HepG2 (cell line): ENCODE measurements around the gene TROAP. TPM values are rescaled to one million over a fixed set of nuclear protein-coding genes. Genes with fewer than 3 reads are reported as not detected.
"Not testable (repeated sequence)": the region's sequence is repeated elsewhere in the genome, so short reads cannot be mapped to it uniquely, and the experiment has no call there.

Experiments
- ATAC-seq: fragments of 200-7000 bp; cut with Tn5 transposase; 3 replicates; pipeline ENCODE4 v1.9.1; 2020; ENCODE audit warnings: mild to moderate bottlenecking, moderate library complexity
- BruUV-seq: library from RNA; stranded (reverse); fragments of 400-500 nt; replicated peaks from 2 replicates; lab custom pipeline; 2021; lab: Mats Ljungman, UMichigan
- CTCF ChIA-PET: fragments of 300-600 bp; formaldehyde crosslinking; extraction: SDS; loops from one replicate; lab custom pipeline; 2021; ENCODE audit warnings: low total read pairs, inconsistent platforms, low intra/inter-chr PET ratio; lab: Yijun Ruan, JAX
- POLR2A ChIA-PET: fragments of 350-600 bp; sonication (Branson Sonifier 250); formaldehyde crosslinking; loops from one replicate; lab custom pipeline; 2020; ENCODE audit warnings: antibody characterized with exemption, inconsistent platforms; lab: Yijun Ruan, JAX
- DNase-seq: peaks from one replicate; pipeline ENCODE4 v3.0.0-alpha.2; 2015; ENCODE audit warnings: low spot score
- FAIRE-seq: peaks from 3 replicates; lab custom pipeline; 2011; peaks lifted over from hg19 to GRCh38; lab: Jason Lieb, UNC
- H2AFZ ChIP-seq: one replicate; pipeline ENCODE4 v1.6.1; 2011; ENCODE audit warnings: low read length, inconsistent platforms
- H3K27ac ChIP-seq: fragments of 300-600 bp; 3 replicates; pipeline ENCODE4 v1.8.0; 2011; ENCODE audit warnings: mixed run types, mild to moderate bottlenecking, mixed read lengths, low read length, inconsistent platforms; ENCODE audit not compliant: insufficient read depth; ENCODE audit errors: extremely low read length
- H3K27me3 ChIP-seq, 2 experiments: fragments of 200-600 bp in 1 of 2; 2 replicates in 1 of 2; 3 replicates in 1 of 2; pipeline versions ENCODE4 v1.6.0 to v1.8.0; 2011; ENCODE audit warnings: low read length in 2 of 2, mild to moderate bottlenecking in 2 of 2, moderate library complexity in 2 of 2, inconsistent platforms in 1 of 2; ENCODE audit not compliant: insufficient read depth in 2 of 2, control insufficient read depth in 1 of 2
- H3K36me3 ChIP-seq, 2 experiments: fragments of 200-600 bp in 1 of 2; replicated peaks in 1 of 2; 2 replicates in 1 of 2; 3 replicates in 1 of 2; pipeline versions ENCODE4 v1.5.1 to v1.8.0; 2011; ENCODE audit warnings: low read length in 2 of 2, inconsistent platforms in 1 of 2; ENCODE audit not compliant: insufficient read depth in 2 of 2, control insufficient read depth in 1 of 2
- H3K4me1 ChIP-seq: 2 replicates; pipeline ENCODE4 v1.5.1; 2012; ENCODE audit warnings: low read length, inconsistent platforms; ENCODE audit not compliant: insufficient read depth
- H3K4me2 ChIP-seq: 2 replicates; pipeline ENCODE4 v1.6.0; 2011; ENCODE audit warnings: low read depth, low read length, inconsistent platforms
- H3K4me3 ChIP-seq, 3 experiments: fragments of 200-600 bp in 1 of 3; sonication (generic), shearing (Covaris generic) in 1 of 3; replicated peaks in 1 of 3; 2 replicates each; pipeline ENCODE4 v1.5.1; 2011 to 2016; ENCODE audit warnings: low read length in 3 of 3, inconsistent platforms in 2 of 3, low read depth in 2 of 3, mild to moderate bottlenecking in 2 of 3, control low read depth in 1 of 3, mixed read lengths in 1 of 3; ENCODE audit not compliant: insufficient read depth in 1 of 3
- H3K79me2 ChIP-seq: one replicate; pipeline ENCODE4 v1.6.1; 2011; ENCODE audit warnings: low read length, inconsistent platforms; ENCODE audit not compliant: insufficient read depth
- H3K9ac ChIP-seq: 2 replicates; pipeline ENCODE4 v1.6.0; 2011; ENCODE audit warnings: mild to moderate bottlenecking, low read depth, low read length, inconsistent platforms; ENCODE audit not compliant: insufficient read depth
- H3K9me3 ChIP-seq: 2 replicates; pipeline ENCODE4 v1.5.1; 2012; ENCODE audit warnings: mild to moderate bottlenecking, low read length
- H4K20me1 ChIP-seq: 2 replicates; pipeline ENCODE4 v1.6.0; 2011; ENCODE audit warnings: inconsistent platforms, mild to moderate bottlenecking, low read length, moderate library complexity; ENCODE audit not compliant: insufficient read depth
- FIP1L1 ChIP-seq: fragments of 200-400 bp; formaldehyde crosslinking; IDR thresholded peaks from 2 replicates; pipeline ENCODE4 v1.6.1; 2018; ENCODE audit warnings: low read depth, mild to moderate bottlenecking, low read length, moderate library complexity, borderline replicate concordance; ENCODE audit not compliant: insufficient read depth
- HNRNPK ChIP-seq: fragments of 200-400 bp; formaldehyde crosslinking; IDR thresholded peaks from 2 replicates; pipeline ENCODE4 v1.6.1; 2018; ENCODE audit warnings: low read length, low read depth, moderate library complexity, mild to moderate bottlenecking; ENCODE audit not compliant: poor library complexity, severe bottlenecking
- KDM2A ChIP-seq: sonication (generic); formaldehyde crosslinking; IDR thresholded peaks from 2 replicates; pipeline ENCODE4 v1.4.0; 2020; ENCODE audit warnings: low read depth, missing genetic modification reagents, borderline replicate concordance
- PPARG ChIP-seq: conservative IDR thresholded peaks from 2 replicates; pipeline ENCODE4 v1.6.1; 2016; ENCODE audit warnings: missing biosample characterization, missing genetic modification reagents
- RARG ChIP-seq: sonication (generic); formaldehyde crosslinking; IDR thresholded peaks from 2 replicates; pipeline ENCODE4 v1.4.0; 2020; ENCODE audit warnings: low read depth, mild to moderate bottlenecking, missing genetic modification reagents
- ZNF670 ChIP-seq: sonication (generic); formaldehyde crosslinking; IDR thresholded peaks from 2 replicates; pipeline ENCODE4 v1.8.0; 2022; ENCODE audit warnings: mild to moderate bottlenecking, missing genetic modification reagents, borderline replicate concordance
- ZSCAN21 ChIP-seq: sonication (generic); formaldehyde crosslinking; IDR thresholded peaks from 2 replicates; pipeline ENCODE4 v1.8.0; 2022; ENCODE audit warnings: mild to moderate bottlenecking, missing genetic modification reagents, moderate library complexity, borderline replicate concordance
- WGBS: methylation state at CpG from one replicate; pipeline ENCODE4 v1.1.6; 2017; ENCODE audit warnings: low lambda C conversion rate; 5-methylcytosine and 5-hydroxymethylcytosine counted together
- in situ Hi-C: cut with HindIII; loops from 2 replicates; pipeline ENCODE4 v1.10.0; 2017; ENCODE audit warnings: low pct_unique_long_range_greater_than_20kb; ENCODE audit not compliant: extremely low pct_ligation_motif_present
- intact Hi-C: fragments of 100-400 bp; cut with micrococcal nuclease; formaldehyde crosslinking; loops from one replicate; pipeline ENCODE4 v1.10.0; 2022; ENCODE audit not compliant: unreplicated experiment
- polyA plus RNA-seq, 8 experiments: library from polyadenylated mRNA; depleted of rRNA in 3 of 8; stranded (reverse) in 7 of 8; unstranded in 1 of 8; fragments of >200 nt; fragmentation: Illumina TruSeq in 4 of 8; extraction: Trizol in 4 of 8; gene quantifications; 2 replicates each; pipeline versions ENCODE4 v1.2.1 to v1.2.3, GENCODE V29; 2011 to 2016; ENCODE audit warnings: low read depth in 4 of 8, missing spikeins in 1 of 8, mixed read lengths in 1 of 8; ENCODE audit not compliant: insufficient read depth in 1 of 8
- total RNA-seq, 5 experiments: library from RNA; depleted of rRNA; stranded (reverse); fragments of >200 nt; fragmentation: Illumina TruSeq; extraction: Trizol; gene quantifications; 2 replicates each; pipeline ENCODE4 v1.2.3, GENCODE V29; 2016; ENCODE audit warnings: low read depth in 1 of 5
- TF ChIP-seq, protein P1 (sequence below): sonication (generic); formaldehyde crosslinking; IDR thresholded peaks from 2 replicates; pipeline ENCODE4 v1.4.0; 2020; ENCODE audit warnings: mild to moderate bottlenecking, low read depth, missing genetic modification reagents

Gene TROAP
- total and polyA plus RNA-seq, 2 of the 13 experiments (the other 11 are each of a cell fraction or from before 2014, with no cell fraction given) = 22.5 to 30.9 TPM

DNA sequence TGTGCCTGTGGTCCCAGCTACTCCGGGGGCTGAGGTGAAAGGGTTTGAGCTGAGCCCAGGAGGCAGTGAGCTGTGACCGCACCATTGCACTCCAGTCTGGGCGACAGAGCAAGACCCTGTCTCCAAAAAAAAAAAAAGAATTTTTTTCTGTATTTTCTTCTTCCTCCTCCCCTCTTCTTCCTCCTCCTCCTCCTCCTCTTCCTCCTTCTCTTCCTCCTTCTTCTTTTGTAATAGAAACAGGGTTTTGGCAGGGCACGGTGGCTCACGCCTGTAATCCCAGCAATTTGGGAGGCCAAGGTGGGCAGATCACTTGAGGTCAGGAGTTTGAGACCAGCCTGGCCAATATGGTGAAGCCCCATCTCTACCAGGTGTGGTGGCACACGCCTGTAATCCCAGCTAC lies 42.5 kb upstream of the TROAP start:
- in situ Hi-C loops = loop anchor here (10.0 kb wide), 1 partner anchor 64 kb away; the partner anchor contains the start of gene DNAJC22
- intact Hi-C loops, ATAC-seq, BruUV-seq, H3K4me3 ChIP-seq, H2AFZ ChIP-seq, H3K4me2 ChIP-seq, H3K79me2 ChIP-seq, H3K9me3 ChIP-seq, H3K9ac ChIP-seq, H3K36me3 ChIP-seq, FAIRE-seq, H3K27ac ChIP-seq, CTCF ChIA-PET, DNase-seq, H4K20me1 ChIP-seq: not testable (repeated sequence)
- 62% methylated on average over 6 of the region's 6 CpGs for WGBS
- Histone ChIP-seq H3K27me3 (peaks cover 5 to 30% of the 10 kb centered on the region in 2 experiments; a peak in 4 of 5 replicates), H3K4me1 (peaks cover 49% of the 10 kb centered on the region)
- POLR2A ChIA-PET = interaction anchor here (1.7 to 7.0 kb wide), 2 partner anchors 14 kb away, joined by 3 to 56 read pairs; partner anchors contain the start of gene PRPH

DNA sequence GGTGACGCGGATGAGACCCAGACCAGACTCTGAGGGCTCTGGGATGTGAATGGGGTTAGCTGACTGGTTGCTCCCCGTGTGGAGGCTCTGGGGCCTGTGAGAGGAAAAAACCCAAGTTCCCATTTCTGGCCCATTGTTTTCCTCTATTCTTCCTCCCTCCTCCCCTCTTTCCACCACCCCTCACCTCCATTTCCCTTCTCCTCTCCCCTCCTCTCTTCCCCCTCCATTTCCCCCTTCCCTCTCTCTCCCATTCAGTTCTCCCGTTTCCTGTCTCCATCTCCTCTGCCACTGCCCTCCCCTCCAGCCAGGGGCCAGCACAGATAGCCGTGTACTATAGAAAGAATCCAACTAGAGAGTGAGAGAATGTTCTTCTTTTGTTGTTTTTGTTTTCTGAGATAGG lies 40.8 kb upstream of the TROAP start:
- no peaks in the 10 kb centered on the region for H3K9me3 ChIP-seq
- peaks cover 3 to 37% of the 10 kb centered on the region in 2 experiments; a peak in 4 of 5 replicates for H3K27me3 ChIP-seq
- ChIA-PET POLR2A (interaction anchor here (0.7 to 1.1 kb wide), 2 partner anchors 16 to 303 kb away, joined by 3 read pairs; no protein-coding TSS in a partner anchor), CTCF (no interaction called here)
- no peaks in the 10 kb centered on the region for H3K36me3 ChIP-seq
- TF ChIP-seq, protein P1, sequence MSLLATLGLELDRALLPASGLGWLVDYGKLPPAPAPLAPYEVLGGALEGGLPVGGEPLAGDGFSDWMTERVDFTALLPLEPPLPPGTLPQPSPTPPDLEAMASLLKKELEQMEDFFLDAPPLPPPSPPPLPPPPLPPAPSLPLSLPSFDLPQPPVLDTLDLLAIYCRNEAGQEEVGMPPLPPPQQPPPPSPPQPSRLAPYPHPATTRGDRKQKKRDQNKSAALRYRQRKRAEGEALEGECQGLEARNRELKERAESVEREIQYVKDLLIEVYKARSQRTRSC (CRISPR knock-in tag) = no peak
- no peak for TF ChIP-seq RARG (CRISPR knock-in tag)
- TF ChIP-seq ZSCAN21 (CRISPR knock-in tag) = no peak
- TF ChIP-seq ZNF670 = no peak
- no peak for TF ChIP-seq KDM2A (CRISPR knock-in tag)
- no peak for TF ChIP-seq FIP1L1
- peak; percentile 33 for TF ChIP-seq HNRNPK
- no peak for TF ChIP-seq PPARG (CRISPR knock-in tag)
- no peak overlapping the region for H2AFZ ChIP-seq
- no peak overlapping the region for H3K9ac ChIP-seq
- no peaks in the 10 kb centered on the region for H4K20me1 ChIP-seq
- peak overlapping the region; percentile 32; the same call in 1 of the 2 replicates for H3K4me2 ChIP-seq
- no peaks in the 10 kb centered on the region for H3K79me2 ChIP-seq
- H3K4me3 ChIP-seq = no peak overlapping the region
- no TSS peak for BruUV-seq
- intact Hi-C loops (no loop called here), in situ Hi-C loops (loop anchor here (10.0 kb wide), 1 partner anchor 62 kb away; the partner anchor contains the start of gene DNAJC22)
- H3K4me1 ChIP-seq = peaks cover 37% of the 10 kb centered on the region
- no peak overlapping the region for H3K27ac ChIP-seq
- FAIRE-seq = no peak
- no peak for ATAC-seq
- WGBS = 26% methylated on average over 5 of the region's 5 CpGs
- DNase-seq = no peak
